Glutamatergic neuron (in vitro differentiated cells): ENCODE results near the gene TRPM2. TPM values are rescaled to one million over a fixed set of nuclear protein-coding genes. Genes with fewer than 3 reads are reported as not detected.

ENCODE experiments used
- DNase-seq: peaks from one replicate; pipeline ENCODE4 v3.0.0; 2022
- H3K27ac Mint-ChIP-seq: one replicate; pipeline ENCODE4 v1.8.0; 2020; ENCODE audit warnings: mild to moderate bottlenecking, mixed read lengths, inconsistent platforms; ENCODE audit not compliant: unreplicated experiment
- H3K27me3 Mint-ChIP-seq: one replicate; pipeline ENCODE4 v1.8.0; 2020; ENCODE audit warnings: mild to moderate bottlenecking, moderate library complexity, mixed read lengths, inconsistent platforms; ENCODE audit not compliant: unreplicated experiment
- H3K36me3 Mint-ChIP-seq: one replicate; pipeline ENCODE4 v1.8.0; 2020; ENCODE audit warnings: mild to moderate bottlenecking, mixed read lengths, inconsistent platforms; ENCODE audit not compliant: unreplicated experiment
- H3K4me1 Mint-ChIP-seq: one replicate; pipeline ENCODE4 v1.8.0; 2020; ENCODE audit warnings: mild to moderate bottlenecking, low read depth, mixed read lengths, inconsistent platforms; ENCODE audit not compliant: unreplicated experiment
- H3K4me3 Mint-ChIP-seq: one replicate; pipeline ENCODE4 v1.8.0; 2020; ENCODE audit warnings: mild to moderate bottlenecking, mixed read lengths, inconsistent platforms; ENCODE audit not compliant: unreplicated experiment
- H3K9me3 Mint-ChIP-seq: one replicate; pipeline ENCODE4 v1.8.0; 2020; ENCODE audit warnings: mild to moderate bottlenecking, moderate library complexity, mixed read lengths, inconsistent platforms; ENCODE audit not compliant: unreplicated experiment
- total RNA-seq: library from RNA; stranded (reverse); fragmentation: NEBNext Ultra II Directional; extraction: Animal tissue kit (Norgen Biotek cat#: 25700); gene quantifications from one replicate; pipeline ENCODE4 v1.2.1, GENCODE V29; 2021; ENCODE audit not compliant: unreplicated experiment
- TF ChIP-seq, protein P1 (sequence below): fragments of 200-600 bp; sonication (generic); IDR thresholded peaks from one replicate; pipeline ENCODE4 v1.5.0; 2021; ENCODE audit not compliant: partially characterized antibody, unreplicated experiment

Gene TRPM2
- total RNA-seq, 1 donor from 2014 or later: not detected

DNA sequence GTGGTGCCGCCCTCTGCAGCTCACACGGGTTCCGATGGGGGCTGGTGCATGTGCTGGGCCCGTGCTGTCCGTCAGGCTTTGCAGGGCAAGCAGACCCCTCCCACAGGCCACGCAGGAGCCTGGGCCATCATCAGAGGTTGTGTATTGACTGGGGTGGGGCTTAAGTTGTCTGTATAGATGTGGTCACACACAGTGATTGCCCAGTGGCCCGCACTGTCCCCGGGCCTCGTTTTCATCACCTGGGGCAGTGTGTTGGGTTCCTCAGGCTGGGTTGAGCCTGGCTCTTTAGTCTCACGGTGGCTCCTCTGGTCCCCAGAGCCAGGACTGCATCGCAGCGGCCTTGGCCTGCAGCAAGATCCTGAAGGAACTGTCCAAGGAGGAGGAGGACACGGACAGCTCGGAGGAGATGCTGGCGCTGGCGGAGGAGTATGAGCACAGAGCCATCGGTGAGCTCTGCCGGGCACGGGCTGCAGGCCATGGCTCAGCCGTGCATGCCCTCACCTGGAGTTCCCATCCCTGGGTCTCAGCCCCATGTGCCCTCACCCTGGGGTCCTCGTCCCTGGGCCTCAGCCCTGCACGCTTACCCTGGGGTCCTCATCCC is 44.1 kb downstream of the TRPM2 start:
- Mint-ChIP-seq H3K36me3 (peaks cover 8% of the 10 kb centered on the region), H3K4me1 (no peaks in the 10 kb centered on the region), H3K27me3 (peaks cover 4% of the 10 kb centered on the region), H3K27ac (no peak overlapping the region), H3K9me3 (peaks cover 9% of the 10 kb centered on the region), H3K4me3 (no peak overlapping the region)
- TF ChIP-seq, protein P1, sequence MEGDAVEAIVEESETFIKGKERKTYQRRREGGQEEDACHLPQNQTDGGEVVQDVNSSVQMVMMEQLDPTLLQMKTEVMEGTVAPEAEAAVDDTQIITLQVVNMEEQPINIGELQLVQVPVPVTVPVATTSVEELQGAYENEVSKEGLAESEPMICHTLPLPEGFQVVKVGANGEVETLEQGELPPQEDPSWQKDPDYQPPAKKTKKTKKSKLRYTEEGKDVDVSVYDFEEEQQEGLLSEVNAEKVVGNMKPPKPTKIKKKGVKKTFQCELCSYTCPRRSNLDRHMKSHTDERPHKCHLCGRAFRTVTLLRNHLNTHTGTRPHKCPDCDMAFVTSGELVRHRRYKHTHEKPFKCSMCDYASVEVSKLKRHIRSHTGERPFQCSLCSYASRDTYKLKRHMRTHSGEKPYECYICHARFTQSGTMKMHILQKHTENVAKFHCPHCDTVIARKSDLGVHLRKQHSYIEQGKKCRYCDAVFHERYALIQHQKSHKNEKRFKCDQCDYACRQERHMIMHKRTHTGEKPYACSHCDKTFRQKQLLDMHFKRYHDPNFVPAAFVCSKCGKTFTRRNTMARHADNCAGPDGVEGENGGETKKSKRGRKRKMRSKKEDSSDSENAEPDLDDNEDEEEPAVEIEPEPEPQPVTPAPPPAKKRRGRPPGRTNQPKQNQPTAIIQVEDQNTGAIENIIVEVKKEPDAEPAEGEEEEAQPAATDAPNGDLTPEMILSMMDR: no peak
- DNase-seq: no peak

DNA sequence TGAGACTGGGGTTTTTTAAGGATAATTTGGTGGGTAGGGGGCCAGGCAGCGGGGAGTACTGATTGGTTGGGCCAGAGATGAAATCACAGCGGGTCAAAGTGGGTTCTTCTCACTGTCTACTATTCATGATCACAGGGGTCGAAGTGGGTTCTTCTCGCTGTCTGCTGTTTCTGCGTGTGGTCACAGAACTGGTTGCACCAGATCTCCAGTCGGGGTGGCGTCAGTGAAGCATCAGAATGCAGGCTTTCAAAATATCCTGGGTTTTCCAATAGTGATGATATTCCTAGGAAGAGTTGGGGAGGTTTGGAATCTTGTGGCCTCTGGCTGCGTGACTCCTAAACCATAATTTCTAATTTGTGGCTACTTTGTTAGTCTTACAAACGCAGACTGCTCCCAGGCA is 45.1 kb downstream of the TRPM2 start:
- Mint-ChIP-seq H3K27ac (no peak overlapping the region), H3K4me1 (no peaks in the 10 kb centered on the region), H3K4me3 (no peak overlapping the region), H3K36me3 (peaks cover 2% of the 10 kb centered on the region), H3K9me3 (peaks cover 4% of the 10 kb centered on the region), H3K27me3 (peaks cover 4% of the 10 kb centered on the region)
- TF ChIP-seq, protein P1: no peak
- DNase-seq: no peak

DNA sequence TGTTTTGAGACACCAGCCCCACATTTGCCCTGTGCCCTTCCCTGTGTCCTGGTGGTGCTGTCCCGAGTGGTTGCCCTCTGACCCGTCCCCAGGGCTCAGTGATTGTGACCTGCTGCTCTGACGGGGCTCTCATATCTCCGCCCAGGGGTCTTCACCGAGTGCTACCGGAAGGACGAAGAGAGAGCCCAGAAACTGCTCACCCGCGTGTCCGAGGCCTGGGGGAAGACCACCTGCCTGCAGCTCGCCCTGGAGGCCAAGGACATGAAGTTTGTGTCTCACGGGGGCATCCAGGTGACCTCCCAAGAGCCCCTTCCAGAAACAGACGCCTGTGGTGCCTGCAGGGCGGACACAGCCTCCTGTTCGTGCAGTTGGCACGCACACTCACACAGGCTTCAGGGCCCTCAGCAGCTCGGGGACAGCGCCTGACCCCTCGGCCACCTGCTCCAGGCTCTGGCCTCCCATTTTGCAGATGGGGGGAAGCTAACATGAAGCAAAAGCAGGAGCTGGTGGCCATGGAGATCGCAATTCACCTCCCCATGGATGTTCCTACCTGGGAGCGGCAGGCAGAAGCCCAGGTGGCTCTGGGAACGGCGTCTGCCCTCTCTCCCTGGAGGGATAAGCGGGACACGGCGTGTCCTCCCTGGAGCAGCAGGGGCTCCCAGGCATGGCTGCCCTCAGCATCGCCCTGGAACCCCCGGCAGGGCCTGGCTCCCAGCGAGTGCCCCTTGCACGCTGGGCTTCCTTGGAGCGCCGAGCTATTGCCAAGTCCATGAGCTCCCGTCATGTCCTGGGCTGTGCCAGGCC is 45.9 kb downstream of the TRPM2 start:
- no peak overlapping the region for H3K4me3 Mint-ChIP-seq
- no peak overlapping the region for H3K27ac Mint-ChIP-seq
- no peaks in the 10 kb centered on the region for H3K4me1 Mint-ChIP-seq
- no peak for DNase-seq
- H3K36me3 Mint-ChIP-seq: no peaks in the 10 kb centered on the region
- TF ChIP-seq, protein P1: no peak
- peaks cover 5% of the 10 kb centered on the region for H3K27me3 Mint-ChIP-seq
- H3K9me3 Mint-ChIP-seq: no peaks in the 10 kb centered on the region

DNA sequence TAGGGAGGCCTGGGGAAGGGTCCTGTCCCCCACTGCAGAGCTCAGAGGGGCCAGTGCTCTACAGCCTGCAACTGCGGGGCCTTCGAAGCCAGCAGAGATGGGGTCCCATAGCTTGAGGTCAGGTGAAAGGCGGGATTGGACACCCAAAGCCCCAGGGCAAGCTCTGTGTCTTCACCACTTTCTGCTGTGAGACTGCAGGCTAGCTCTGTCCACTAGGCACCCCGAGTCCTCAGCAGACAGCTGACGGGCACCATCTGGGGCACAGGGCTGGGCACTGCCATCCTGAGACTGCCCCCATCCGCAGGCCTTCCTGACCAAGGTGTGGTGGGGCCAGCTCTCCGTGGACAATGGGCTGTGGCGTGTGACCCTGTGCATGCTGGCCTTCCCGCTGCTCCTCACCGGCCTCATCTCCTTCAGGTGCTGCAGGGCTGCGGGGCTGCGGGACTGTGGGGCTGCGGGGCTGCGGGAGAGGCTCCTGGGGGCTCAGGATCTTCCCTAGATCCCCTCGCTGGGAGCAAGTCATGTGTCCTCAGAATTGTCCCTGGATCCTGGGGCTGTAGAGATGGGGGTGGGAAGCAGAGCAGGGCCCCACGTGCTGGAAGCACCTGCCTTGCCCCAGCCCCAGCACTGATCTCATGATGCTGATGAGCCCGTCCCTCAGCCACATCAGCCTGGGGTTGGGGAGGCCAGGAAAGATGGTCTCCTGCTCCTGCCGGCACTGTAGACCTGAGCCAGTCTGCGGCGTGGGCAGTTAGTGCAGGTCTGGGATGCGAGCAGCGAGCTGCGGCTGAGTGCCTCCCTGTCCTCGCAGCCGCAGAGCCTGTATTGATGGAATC is 46.8 kb downstream of the TRPM2 start:
- TF ChIP-seq, protein P1: no peak
- H3K9me3 Mint-ChIP-seq: no peaks in the 10 kb centered on the region
- no peaks in the 10 kb centered on the region for H3K4me1 Mint-ChIP-seq
- DNase-seq: no peak
- H3K27ac Mint-ChIP-seq: no peak overlapping the region
- no peak overlapping the region for H3K4me3 Mint-ChIP-seq
- H3K27me3 Mint-ChIP-seq: peaks cover 5% of the 10 kb centered on the region
- no peaks in the 10 kb centered on the region for H3K36me3 Mint-ChIP-seq
